Osteoblast (primary cell): ENCODE measurements around the gene CCDC50. TPM values are rescaled to one million over a fixed set of nuclear protein-coding genes. Genes with fewer than 3 reads are reported as not detected.
A peak's percentile ranks its signal among the peaks of the same experiment; 100 is the strongest.

ENCODE experiments used
- DNase-seq: peaks from one replicate; pipeline ENCODE4 v3.0.0; 2011; ENCODE audit warnings: low spot score, mixed read lengths; ENCODE audit not compliant: insufficient read length; ENCODE audit errors: missing footprints
- H2AFZ ChIP-seq: 2 replicates; pipeline ENCODE4 v1.6.0; 2011; ENCODE audit warnings: mild to moderate bottlenecking, low read length
- H3K27ac ChIP-seq: 2 replicates; pipeline ENCODE4 v1.5.1; 2011; ENCODE audit warnings: mild to moderate bottlenecking, low read depth, low read length, moderate library complexity
- H3K27me3 ChIP-seq: 2 replicates; pipeline ENCODE4 v1.6.0; 2012; ENCODE audit warnings: mild to moderate bottlenecking, control low read depth, inconsistent platforms, low read length, moderate library complexity; ENCODE audit not compliant: insufficient read depth
- H3K36me3 ChIP-seq: 2 replicates; pipeline ENCODE4 v1.5.1; 2011; ENCODE audit warnings: mild to moderate bottlenecking, low read length, control low read depth, moderate library complexity; ENCODE audit not compliant: insufficient read depth
- H3K4me1 ChIP-seq: 2 replicates; pipeline ENCODE4 v1.5.1; 2011; ENCODE audit warnings: mild to moderate bottlenecking, low read length, control low read depth, moderate library complexity; ENCODE audit not compliant: insufficient read depth
- H3K4me2 ChIP-seq: 2 replicates; pipeline ENCODE4 v1.6.0; 2011; ENCODE audit warnings: mild to moderate bottlenecking, low read length; ENCODE audit not compliant: insufficient read depth
- H3K4me3 ChIP-seq: fragments of 200-600 bp; sonication (generic); 3 replicates; pipeline ENCODE4 v1.5.1; 2012; ENCODE audit warnings: mild to moderate bottlenecking, low read length, inconsistent platforms; ENCODE audit not compliant: insufficient read depth
- H3K79me2 ChIP-seq: 2 replicates; pipeline ENCODE4 v1.6.0; 2012; ENCODE audit warnings: mild to moderate bottlenecking, low read length, control low read depth, inconsistent platforms; ENCODE audit not compliant: insufficient read depth
- H3K9me3 ChIP-seq: 2 replicates; pipeline ENCODE4 v1.5.1; 2011; ENCODE audit warnings: low read depth, low read length, control low read depth
- H4K20me1 ChIP-seq: 2 replicates; pipeline ENCODE4 v1.6.0; 2012; ENCODE audit warnings: mild to moderate bottlenecking, low read length, control low read depth; ENCODE audit not compliant: insufficient read depth
- total RNA-seq: library from RNA; depleted of rRNA; stranded (reverse); fragments of >200 nt; gene quantifications from 2 replicates; pipeline ENCODE4 v1.2.3, GENCODE V29; 2012
- TF ChIP-seq, protein P1 (sequence below): IDR thresholded peaks from 2 replicates; pipeline ENCODE4 v1.5.1; 2011; ENCODE audit warnings: mild to moderate bottlenecking, low read depth, low read length, moderate library complexity; ENCODE audit errors: extremely low read depth

CCDC50 gene
- total RNA-seq, 1 donor: 78.2 TPM

DNA sequence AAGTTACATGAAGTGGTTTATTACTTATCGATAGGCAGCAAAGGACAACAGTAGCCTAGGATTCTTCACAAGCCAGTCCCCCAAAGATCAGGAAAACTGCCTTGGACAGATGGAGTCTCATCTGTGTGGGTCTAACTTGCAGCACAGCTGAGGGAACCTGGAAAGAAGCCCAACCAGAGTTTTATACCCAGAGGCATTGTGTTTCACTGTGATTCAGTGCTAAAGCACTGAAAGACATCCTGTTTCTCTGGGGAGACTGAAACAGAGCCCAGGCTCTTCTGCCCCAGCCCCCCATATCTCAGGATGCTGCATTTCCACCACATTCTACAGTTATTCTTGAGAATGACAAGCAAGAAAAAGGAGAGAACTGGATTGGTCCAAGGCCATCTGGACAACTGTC is 83.6 kb downstream of the CCDC50 start:
- TF ChIP-seq, protein P1, sequence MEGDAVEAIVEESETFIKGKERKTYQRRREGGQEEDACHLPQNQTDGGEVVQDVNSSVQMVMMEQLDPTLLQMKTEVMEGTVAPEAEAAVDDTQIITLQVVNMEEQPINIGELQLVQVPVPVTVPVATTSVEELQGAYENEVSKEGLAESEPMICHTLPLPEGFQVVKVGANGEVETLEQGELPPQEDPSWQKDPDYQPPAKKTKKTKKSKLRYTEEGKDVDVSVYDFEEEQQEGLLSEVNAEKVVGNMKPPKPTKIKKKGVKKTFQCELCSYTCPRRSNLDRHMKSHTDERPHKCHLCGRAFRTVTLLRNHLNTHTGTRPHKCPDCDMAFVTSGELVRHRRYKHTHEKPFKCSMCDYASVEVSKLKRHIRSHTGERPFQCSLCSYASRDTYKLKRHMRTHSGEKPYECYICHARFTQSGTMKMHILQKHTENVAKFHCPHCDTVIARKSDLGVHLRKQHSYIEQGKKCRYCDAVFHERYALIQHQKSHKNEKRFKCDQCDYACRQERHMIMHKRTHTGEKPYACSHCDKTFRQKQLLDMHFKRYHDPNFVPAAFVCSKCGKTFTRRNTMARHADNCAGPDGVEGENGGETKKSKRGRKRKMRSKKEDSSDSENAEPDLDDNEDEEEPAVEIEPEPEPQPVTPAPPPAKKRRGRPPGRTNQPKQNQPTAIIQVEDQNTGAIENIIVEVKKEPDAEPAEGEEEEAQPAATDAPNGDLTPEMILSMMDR: no peak
- Histone ChIP-seq H3K79me2 (no peaks in the 10 kb centered on the region), H2AFZ (no peak overlapping the region)

DNA sequence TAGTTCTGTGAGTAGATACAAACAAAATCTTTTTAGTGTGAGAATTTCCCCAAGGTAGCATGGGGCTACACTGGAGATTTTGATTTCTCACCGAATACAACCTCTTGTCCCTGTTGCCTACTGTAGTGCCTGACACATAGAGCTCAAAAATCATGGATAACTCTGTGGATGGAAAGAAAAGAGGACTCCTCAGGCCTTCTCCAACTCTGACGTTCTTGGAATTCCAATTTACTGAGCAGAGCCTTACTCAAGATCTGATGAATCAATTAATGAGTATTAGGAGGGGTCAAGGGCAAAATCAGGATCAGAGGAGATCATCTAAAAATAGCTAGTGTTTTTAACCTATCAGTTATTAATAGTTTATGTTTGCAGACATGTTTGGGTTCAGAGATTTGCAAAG is 85.1 kb downstream of the CCDC50 start:
- H3K4me2 ChIP-seq: no peak overlapping the region
- no peaks in the 10 kb centered on the region for H3K36me3 ChIP-seq
- no peak for DNase-seq
- H3K27me3 ChIP-seq: no peaks in the 10 kb centered on the region
- H2AFZ ChIP-seq: no peak overlapping the region
- H3K9me3 ChIP-seq: no peaks in the 10 kb centered on the region
- TF ChIP-seq, protein P1: no peak
- peaks cover 5% of the 10 kb centered on the region for H3K4me1 ChIP-seq
- H3K79me2 ChIP-seq: no peaks in the 10 kb centered on the region
- H3K27ac ChIP-seq: no peak overlapping the region
- H4K20me1 ChIP-seq: no peaks in the 10 kb centered on the region
- H3K4me3 ChIP-seq: no peak overlapping the region

More for the DNA sequence above, 83.6 kb downstream of the CCDC50 start:
- Histone ChIP-seq H3K27ac (no peak overlapping the region), H4K20me1 (no peaks in the 10 kb centered on the region), H3K36me3 (no peaks in the 10 kb centered on the region), H3K4me2 (peak overlapping the region; percentile 32), H3K4me1 (peaks cover 5% of the 10 kb centered on the region), H3K4me3 (no peak overlapping the region), H3K27me3 (no peaks in the 10 kb centered on the region), H3K9me3 (no peaks in the 10 kb centered on the region)
- DNase-seq: peak; percentile 85

DNA sequence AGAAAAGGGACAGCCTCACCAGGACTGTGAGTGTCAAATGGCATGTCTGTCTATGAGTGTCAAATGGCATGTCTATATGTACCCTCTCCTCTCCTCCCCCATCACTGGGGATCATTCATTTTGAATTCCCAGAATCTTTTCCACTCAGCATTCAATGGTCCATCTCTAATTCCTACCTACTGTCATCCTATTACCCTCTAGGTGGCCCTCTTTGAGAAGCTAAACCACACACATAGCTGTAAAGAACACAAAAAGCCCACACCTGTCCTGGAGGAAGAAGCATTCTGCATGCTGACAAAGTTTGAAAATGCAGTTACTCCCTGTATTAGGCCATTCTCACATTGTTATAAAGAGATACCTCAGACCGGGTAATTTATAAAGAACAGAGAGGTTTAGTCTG is 85.5 kb downstream of the CCDC50 start:
- Histone ChIP-seq H3K9me3 (no peaks in the 10 kb centered on the region), H3K36me3 (no peaks in the 10 kb centered on the region), H3K4me1 (peaks cover 5% of the 10 kb centered on the region), H2AFZ (no peak overlapping the region), H3K79me2 (no peaks in the 10 kb centered on the region), H3K4me2 (no peak overlapping the region), H3K27me3 (no peaks in the 10 kb centered on the region), H4K20me1 (no peaks in the 10 kb centered on the region), H3K27ac (no peak overlapping the region), H3K4me3 (no peak overlapping the region)
- no peak for DNase-seq
- TF ChIP-seq, protein P1: no peak

DNA sequence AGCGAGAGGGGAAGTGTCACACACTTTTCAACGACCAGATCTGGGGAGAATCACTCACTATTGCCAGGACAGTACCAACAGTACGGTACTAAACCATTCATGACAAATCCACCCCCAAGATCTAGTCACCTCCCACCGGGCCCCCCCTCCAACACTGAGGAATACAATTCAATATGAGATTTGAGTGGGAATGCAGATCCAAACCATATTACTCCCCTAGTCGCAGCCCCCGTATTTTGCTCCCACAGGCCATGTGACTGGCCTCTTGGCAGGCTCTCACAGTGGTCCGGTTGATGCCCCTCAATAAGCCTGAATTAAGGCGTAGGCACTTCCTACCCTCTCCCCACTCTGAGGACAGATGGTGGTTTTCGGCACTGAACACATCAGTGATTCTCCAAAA is 86.4 kb downstream of the CCDC50 start:
- Histone ChIP-seq H4K20me1 (no peaks in the 10 kb centered on the region), H3K27me3 (no peaks in the 10 kb centered on the region), H3K79me2 (no peaks in the 10 kb centered on the region), H3K4me1 (peaks cover 5% of the 10 kb centered on the region), H2AFZ (no peak overlapping the region), H3K36me3 (no peaks in the 10 kb centered on the region), H3K9me3 (no peaks in the 10 kb centered on the region), H3K4me2 (no peak overlapping the region), H3K4me3 (no peak overlapping the region), H3K27ac (no peak overlapping the region)
- no peak for DNase-seq
- TF ChIP-seq, protein P1: no peak
